CD4-positive, alpha-beta T cell (primary cell): ENCODE data around the gene WIZ. TPM values are rescaled to one million over a fixed set of nuclear protein-coding genes. Genes with fewer than 3 reads are reported as not detected.

Experiments
- ATAC-seq: fragments of 200-7000 bp; cut with Tn5 transposase; one replicate; pipeline ENCODE4 v1.10.0; 2022; ENCODE audit warnings: mild to moderate bottlenecking; ENCODE audit not compliant: poor library complexity
- CTCF ChIA-PET: fragments of 350-600 bp; sonication (Branson Sonifier 250); formaldehyde crosslinking; loops from one replicate; lab custom pipeline; 2021; ENCODE audit warnings: antibody characterized with exemption, inconsistent platforms; lab: Charles Lee
- POLR2A ChIA-PET: fragments of 350-600 bp; sonication (Branson Sonifier 250); formaldehyde crosslinking; loops from one replicate; lab custom pipeline; 2021; ENCODE audit warnings: antibody characterized with exemption, inconsistent platforms; lab: Charles Lee
- DNase-seq, 14 experiments: peaks; one replicate each; pipeline ENCODE4 v3.0.0-alpha.2; 2013 to 2020; ENCODE audit warnings: mixed read lengths in 2 of 14
- H3K27ac ChIP-seq, 2 donors: one replicate each; pipeline versions ENCODE4 v1.5.1 to v1.7.0; 2013; ENCODE audit warnings: low read length in 2 of 2, low read depth in 1 of 2, mild to moderate bottlenecking in 1 of 2
- H3K27me3 ChIP-seq, 2 experiments: 1 replicate in 1 of 2; 2 replicates in 1 of 2; pipeline versions ENCODE4 v1.6.1 to v1.7.0; 2013; ENCODE audit warnings: low read length in 2 of 2, control low read depth in 1 of 2, mild to moderate bottlenecking in 1 of 2, moderate library complexity in 1 of 2; ENCODE audit not compliant: insufficient read depth in 2 of 2, control insufficient read depth in 1 of 2
- H3K36me3 ChIP-seq: one replicate; pipeline ENCODE4 v1.6.1; 2013; ENCODE audit warnings: low read length, control low read depth; ENCODE audit not compliant: insufficient read depth
- H3K4me1 ChIP-seq: one replicate; pipeline ENCODE4 v1.6.1; 2013; ENCODE audit warnings: low read length, control low read depth; ENCODE audit not compliant: insufficient read depth
- H3K4me3 ChIP-seq: one replicate; pipeline ENCODE4 v1.5.1; 2013; ENCODE audit warnings: mild to moderate bottlenecking, low read length, moderate library complexity
- H3K9me3 ChIP-seq, 2 experiments: 1 replicate in 1 of 2; 2 replicates in 1 of 2; pipeline versions ENCODE4 v1.6.1 to v1.7.0; 2013; ENCODE audit warnings: low read length in 2 of 2, mild to moderate bottlenecking in 2 of 2, control low read depth in 1 of 2, moderate library complexity in 1 of 2; ENCODE audit not compliant: control insufficient read depth in 1 of 2, insufficient read depth in 1 of 2
- H3K27ac Mint-ChIP-seq: one replicate; pipeline ENCODE4 v1.8.0; 2020; ENCODE audit warnings: mixed read lengths
- H3K27me3 Mint-ChIP-seq: one replicate; pipeline ENCODE4 v1.8.0; 2021; ENCODE audit warnings: mixed read lengths
- H3K36me3 Mint-ChIP-seq: one replicate; pipeline ENCODE4 v1.8.0; 2021; ENCODE audit warnings: low read depth, mixed read lengths
- H3K4me1 Mint-ChIP-seq: one replicate; pipeline ENCODE4 v1.8.0; 2021; ENCODE audit warnings: low read depth, mixed read lengths
- H3K4me3 Mint-ChIP-seq: one replicate; pipeline ENCODE4 v1.8.0; 2020; ENCODE audit warnings: mild to moderate bottlenecking, mixed read lengths
- H3K9me3 Mint-ChIP-seq: one replicate; pipeline ENCODE4 v1.8.0; 2020; ENCODE audit warnings: mixed read lengths
- intact Hi-C, 2 experiments: fragments of 100-400 bp; cut with DNase I in 1 of 2; cut with micrococcal nuclease in 1 of 2; formaldehyde crosslinking; loops; one replicate each; pipeline versions ENCODE4 v1.15.1 to v1.9.0; 2023 to 2025; cut with DNase I, micrococcal nuclease
- total RNA-seq, 174 experiments: library from RNA in 2 of 174; stranded (reverse) in 2 of 174; gene quantifications; one replicate each; pipeline ENCODE4 v1.2.3 and lab custom pipeline; 2021 to 2026
- TF ChIP-seq, protein P1 (sequence below): fragments of 200-600 bp; IDR thresholded peaks from one replicate; pipeline ENCODE4 v1.8.0; 2022; ENCODE audit warnings: antibody characterized with exemption, mild to moderate bottlenecking

Gene WIZ
- total RNA-seq, 2 experiments from 2014 or later, result 12.9 to 14.3 TPM

DNA sequence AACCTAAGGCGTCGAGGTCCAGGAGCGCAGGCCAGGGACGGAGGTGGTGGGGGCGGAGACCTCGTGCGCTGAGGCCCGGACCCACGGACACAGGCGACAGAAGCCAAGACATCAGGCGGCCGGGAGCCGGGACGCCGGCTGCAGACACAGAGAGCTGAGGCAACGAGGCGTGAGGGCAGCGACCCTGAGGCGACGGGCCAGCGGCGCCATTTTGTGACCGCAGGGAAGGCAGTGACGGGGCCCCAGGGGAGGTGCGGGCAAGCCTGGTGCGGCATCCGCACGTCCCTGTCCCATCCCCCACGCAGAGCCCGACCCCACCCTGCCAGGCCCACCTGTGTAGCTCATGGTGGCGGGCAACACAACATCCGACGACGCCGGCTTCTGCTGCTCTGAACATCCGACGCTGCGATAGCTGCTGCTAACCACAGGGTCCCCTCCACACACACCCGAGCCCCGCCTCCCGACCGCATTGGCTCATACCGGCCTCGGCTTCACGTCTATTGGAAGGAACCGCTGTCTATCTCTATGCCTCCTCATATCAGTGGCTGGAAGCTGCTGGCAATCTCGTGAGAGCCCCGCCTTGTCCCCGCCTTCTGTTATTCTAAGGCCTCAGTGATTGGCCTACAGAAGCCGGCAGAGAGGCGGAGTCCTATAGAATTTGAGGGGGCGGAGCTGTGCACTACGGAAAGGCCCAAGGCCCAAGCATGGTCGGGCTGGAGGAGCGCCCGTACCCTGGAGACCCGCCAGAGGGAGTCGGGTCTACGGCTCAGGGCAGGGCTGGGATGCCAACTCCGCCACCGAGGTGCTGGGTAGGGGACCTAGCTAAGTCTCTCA, 31.0 kb downstream of the WIZ start, which contains the start of gene AKAP8L:
AKAP8L (minus strand) TSS at position 410 of the 834 bp plus-strand sequence; CDS start at position 345, 65 bp downstream.
- Mint-ChIP-seq H3K36me3 (peaks cover 50% of the 10 kb centered on the region), H3K9me3 (no peaks in the 10 kb centered on the region), H3K27me3 (no peaks in the 10 kb centered on the region), H3K4me3 (peak within 1 kb of the TSS; percentile 94), H3K4me1 (peaks cover 46% of the 10 kb centered on the region), H3K27ac (peak within 1 kb of the TSS; percentile 92)
- TF ChIP-seq, protein P1, sequence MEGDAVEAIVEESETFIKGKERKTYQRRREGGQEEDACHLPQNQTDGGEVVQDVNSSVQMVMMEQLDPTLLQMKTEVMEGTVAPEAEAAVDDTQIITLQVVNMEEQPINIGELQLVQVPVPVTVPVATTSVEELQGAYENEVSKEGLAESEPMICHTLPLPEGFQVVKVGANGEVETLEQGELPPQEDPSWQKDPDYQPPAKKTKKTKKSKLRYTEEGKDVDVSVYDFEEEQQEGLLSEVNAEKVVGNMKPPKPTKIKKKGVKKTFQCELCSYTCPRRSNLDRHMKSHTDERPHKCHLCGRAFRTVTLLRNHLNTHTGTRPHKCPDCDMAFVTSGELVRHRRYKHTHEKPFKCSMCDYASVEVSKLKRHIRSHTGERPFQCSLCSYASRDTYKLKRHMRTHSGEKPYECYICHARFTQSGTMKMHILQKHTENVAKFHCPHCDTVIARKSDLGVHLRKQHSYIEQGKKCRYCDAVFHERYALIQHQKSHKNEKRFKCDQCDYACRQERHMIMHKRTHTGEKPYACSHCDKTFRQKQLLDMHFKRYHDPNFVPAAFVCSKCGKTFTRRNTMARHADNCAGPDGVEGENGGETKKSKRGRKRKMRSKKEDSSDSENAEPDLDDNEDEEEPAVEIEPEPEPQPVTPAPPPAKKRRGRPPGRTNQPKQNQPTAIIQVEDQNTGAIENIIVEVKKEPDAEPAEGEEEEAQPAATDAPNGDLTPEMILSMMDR, result peak; percentile 85
- Histone ChIP-seq H3K36me3 (peaks cover 22% of the 10 kb centered on the region), H3K4me3 (peak within 1 kb of the TSS; percentile 94), H3K27me3 (no peaks in the 10 kb centered on the region), H3K9me3 (peaks cover 0 to 11% of the 10 kb centered on the region in 2 experiments), H3K4me1 (peaks cover 40% of the 10 kb centered on the region), H3K27ac (peak within 1 kb of the TSS; percentile 53 to 83)
- DNase-seq (peak; percentile 94 to 100 (median 98)), ATAC-seq (peak; percentile 92)
- POLR2A ChIA-PET, result interaction anchor here (0.6 to 8.2 kb wide), 47 partner anchors 10 to 1796 kb away, joined by 3 to 208 read pairs (median 5); partner anchors contain the start of genes AKAP8, BRD4, HSH2D and RASAL3
- intact Hi-C loops, result loop anchor here (1.0 to 5.0 kb wide), 12 partner anchors 14 to 242 kb away; partner anchors contain the start of genes AKAP8 (in 1 of the 2) and BRD4 (in 1 of the 2)
- CTCF ChIA-PET, result interaction anchor here (0.6 to 4.1 kb wide), 29 partner anchors 8 to 327 kb away, joined by 3 to 105 read pairs (median 5); partner anchors contain the start of genes AKAP8, RASAL3 and WIZ

DNA sequence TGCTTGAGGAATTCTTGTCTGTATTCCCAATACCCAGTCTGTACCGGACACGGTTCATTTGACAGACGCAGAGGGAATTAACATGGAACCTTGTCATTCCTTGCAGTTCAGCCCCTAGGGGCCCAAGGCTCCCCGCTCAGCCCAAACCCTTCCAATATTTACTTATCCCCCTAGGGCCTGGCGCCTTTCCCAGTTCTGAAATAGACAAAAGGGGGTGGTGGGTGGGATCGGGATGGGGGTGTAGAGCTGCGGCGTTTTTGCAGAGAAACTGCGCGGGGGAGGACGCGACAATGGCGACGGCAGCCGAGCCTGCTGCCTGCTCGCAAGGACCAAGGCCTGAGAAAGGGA, 31.6 kb downstream of the WIZ start:
- Histone ChIP-seq H3K4me3 (peak overlapping the region; percentile 94), H3K27ac (peak overlapping the region; percentile 53 to 83), H3K36me3 (peaks cover 16% of the 10 kb centered on the region), H3K4me1 (peaks cover 45% of the 10 kb centered on the region), H3K9me3 (peaks cover 0 to 7% of the 10 kb centered on the region in 2 experiments), H3K27me3 (no peaks in the 10 kb centered on the region)
- H3K36me3 Mint-ChIP-seq, result peaks cover 48% of the 10 kb centered on the region
- peak overlapping the region; percentile 94 for H3K4me3 Mint-ChIP-seq
- TF ChIP-seq, protein P1, result no peak
- peak overlapping the region; percentile 92 for H3K27ac Mint-ChIP-seq
- intact Hi-C loops, result loop anchor here (1.0 to 5.0 kb wide), 8 partner anchors 15 to 241 kb away; partner anchors contain the start of gene BRD4 (in 1 of the 2)
- POLR2A ChIA-PET, result interaction anchor here (0.8 to 8.2 kb wide), 34 partner anchors 9 to 728 kb away, joined by 3 to 208 read pairs (median 5); partner anchors contain the start of genes AKAP8, BRD4, HSH2D and RASAL3
- DNase-seq, result peak in 1 of 14 experiments; percentile 8
- no peaks in the 10 kb centered on the region for H3K9me3 Mint-ChIP-seq
- CTCF ChIA-PET, result interaction anchor here (1.1 to 4.1 kb wide), 10 partner anchors 36 to 326 kb away, joined by 3 to 105 read pairs (median 16); partner anchors contain the start of genes AKAP8 and RASAL3
- H3K4me1 Mint-ChIP-seq, result peaks cover 52% of the 10 kb centered on the region
- ATAC-seq, result no peak
- H3K27me3 Mint-ChIP-seq, result no peaks in the 10 kb centered on the region

DNA sequence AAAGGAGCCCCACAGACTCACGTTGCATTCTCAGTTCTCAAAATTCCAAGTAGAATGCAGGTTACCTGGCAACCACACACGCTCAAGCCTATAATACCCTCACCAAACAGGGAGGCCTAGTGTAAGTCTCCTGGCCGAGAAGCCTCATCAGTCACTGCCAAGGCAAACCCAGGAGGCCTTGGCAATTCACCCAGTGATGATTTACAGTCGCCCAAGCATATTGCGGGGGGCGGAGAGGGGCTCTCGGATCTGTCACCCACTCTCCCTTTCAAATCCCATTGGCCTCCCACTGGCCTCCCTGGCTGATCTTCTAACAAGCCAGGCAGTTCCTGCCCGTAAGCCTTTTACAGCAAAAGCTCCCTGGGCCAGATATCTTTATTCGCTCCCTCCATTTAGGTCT, 32.1 kb downstream of the WIZ start:
- Mint-ChIP-seq H3K27ac (peak overlapping the region; percentile 92), H3K9me3 (no peaks in the 10 kb centered on the region), H3K4me1 (peaks cover 57% of the 10 kb centered on the region), H3K36me3 (peaks cover 48% of the 10 kb centered on the region), H3K27me3 (no peaks in the 10 kb centered on the region), H3K4me3 (peak overlapping the region; percentile 94)
- Histone ChIP-seq H3K36me3 (peaks cover 14% of the 10 kb centered on the region), H3K9me3 (peaks cover 0 to 2% of the 10 kb centered on the region in 2 experiments), H3K27ac (peak overlapping the region in 1 of 2 donors; percentile 53), H3K4me3 (peak overlapping the region; percentile 94), H3K4me1 (peaks cover 50% of the 10 kb centered on the region), H3K27me3 (no peaks in the 10 kb centered on the region)
- intact Hi-C loops, result loop anchor here (1.0 to 5.0 kb wide), 8 partner anchors 15 to 241 kb away; partner anchors contain the start of gene BRD4 (in 1 of the 2)
- CTCF ChIA-PET, result interaction anchor here (2.4 to 4.1 kb wide), 2 partner anchors 50 to 138 kb away, joined by 31 to 105 read pairs; no protein-coding TSS in a partner anchor
- POLR2A ChIA-PET, result interaction anchor here (0.8 to 8.2 kb wide), 8 partner anchors 12 to 134 kb away, joined by 3 to 208 read pairs (median 20); partner anchors contain the start of genes AKAP8, BRD4 and RASAL3
- TF ChIP-seq, protein P1, result no peak
- no peak for DNase-seq
- ATAC-seq, result no peak
